NCI-H460 (cell line): ENCODE measurements around the gene ANTXR2. TPM values are rescaled to one million over a fixed set of nuclear protein-coding genes. Genes with fewer than 3 reads are reported as not detected.

Source experiments
- DNase-seq: peaks from one replicate; pipeline ENCODE4 v3.0.0-alpha.2; 2016; ENCODE audit warnings: low read depth; ENCODE audit errors: extremely low read depth
- total RNA-seq: library from RNA; depleted of rRNA; stranded (reverse); fragments of >200 nt; shearing (Covaris generic); gene quantifications from 2 replicates; pipeline ENCODE4 v1.2.3, GENCODE V29; 2014; rRNA removed

The ANTXR2 gene
- total RNA-seq, 1 experiment from 2014 or later, result 38.3 TPM

- no peak for DNase-seq
Measured at GRCh38 chr4:79881407-79881806, 191.6 kb downstream of the ANTXR2 start.

DNA sequence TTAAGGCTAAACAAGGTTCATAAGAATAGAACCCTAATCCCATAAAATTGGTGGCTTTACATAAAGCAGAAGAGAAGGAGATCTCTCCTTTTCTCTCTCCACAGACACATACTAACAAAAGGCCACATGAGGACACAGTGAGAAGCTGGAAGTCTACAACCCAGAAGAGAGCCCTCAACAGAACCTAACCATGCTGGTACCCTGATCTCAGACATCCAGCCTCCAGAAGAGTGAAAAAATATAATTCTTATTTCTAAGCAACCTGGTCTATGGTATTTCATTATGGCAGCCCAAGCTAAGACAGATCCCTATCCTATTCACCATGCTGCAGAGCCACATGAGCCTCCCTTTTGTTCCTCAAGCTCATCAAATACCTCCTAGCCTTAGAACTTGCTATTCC is 195.5 kb downstream of the ANTXR2 start:
- DNase-seq, result no peak

GRCh38 chr4:79875344-79875899 is 197.6 kb downstream of the ANTXR2 start:
- no peak for DNase-seq

GRCh38 chr4:79874197-79874596 is 198.8 kb downstream of the ANTXR2 start:
- DNase-seq, result no peak

DNA sequence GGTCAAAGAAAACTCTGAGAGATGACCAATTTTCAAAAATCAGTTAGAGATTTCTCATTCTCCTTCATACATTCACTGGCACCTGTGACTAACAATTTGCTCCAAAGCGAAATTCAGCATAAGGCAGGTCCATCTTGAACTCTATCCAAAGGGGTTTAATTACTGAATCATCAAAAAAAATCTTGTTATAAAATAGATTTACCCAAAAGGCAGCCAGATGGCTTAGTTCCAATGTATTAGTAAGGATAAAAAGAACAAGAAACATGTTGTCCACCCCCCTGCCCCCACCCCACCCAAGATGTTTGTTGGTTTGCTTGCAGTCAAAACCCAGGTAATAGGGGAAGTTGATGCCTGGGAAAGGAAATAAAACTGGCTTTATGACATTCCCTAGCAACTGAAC is 200.3 kb downstream of the ANTXR2 start:
- no peak for DNase-seq

DNA sequence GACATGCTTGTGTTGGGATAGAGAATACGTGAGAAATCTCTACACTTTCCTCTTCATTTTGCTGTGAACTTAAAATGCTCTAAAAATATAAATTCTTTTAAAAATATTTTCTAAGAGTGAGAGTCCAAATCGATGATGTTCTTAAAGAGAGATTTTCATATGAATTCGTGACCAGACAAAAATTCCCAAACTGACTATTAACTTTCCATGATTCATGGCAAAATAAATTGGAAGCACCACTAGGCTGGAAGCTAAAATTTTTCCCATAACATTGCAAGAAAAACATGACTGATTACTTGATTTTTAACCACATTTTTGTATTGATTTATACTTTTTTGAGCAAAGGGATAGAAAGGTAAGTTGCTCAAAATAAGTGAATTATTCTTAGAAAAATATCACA is 201.1 kb downstream of the ANTXR2 start:
- no peak for DNase-seq

DNA sequence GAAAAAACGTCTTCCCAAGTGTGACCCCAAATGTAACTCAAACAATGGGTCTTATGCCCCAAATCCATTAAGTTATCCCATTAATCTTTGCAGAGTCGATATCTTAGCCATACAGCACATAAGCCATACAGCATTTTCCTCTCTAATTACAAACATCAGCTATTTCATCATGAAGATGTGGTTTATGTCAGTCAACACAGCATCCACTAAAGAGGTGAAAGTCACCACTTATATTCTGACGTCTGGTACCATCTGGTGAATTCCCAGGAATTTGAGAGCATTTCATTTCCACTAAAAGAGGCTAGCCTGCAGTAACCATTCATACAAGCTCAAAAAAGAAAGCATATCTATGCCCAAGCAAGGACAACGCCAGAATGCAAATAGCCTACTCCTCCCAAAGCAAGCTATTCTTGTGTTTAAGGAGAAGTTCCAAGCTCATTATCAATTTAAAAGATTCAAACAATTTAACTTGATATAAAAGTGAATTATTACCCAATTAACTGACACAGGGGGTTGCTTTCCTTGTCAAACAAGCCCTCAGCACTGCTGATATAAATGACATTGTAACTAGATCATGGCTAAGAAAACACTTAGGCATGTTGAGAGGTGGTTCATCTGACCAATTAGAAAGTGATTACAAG is 203.3 kb downstream of the ANTXR2 start:
- no peak for DNase-seq

DNA sequence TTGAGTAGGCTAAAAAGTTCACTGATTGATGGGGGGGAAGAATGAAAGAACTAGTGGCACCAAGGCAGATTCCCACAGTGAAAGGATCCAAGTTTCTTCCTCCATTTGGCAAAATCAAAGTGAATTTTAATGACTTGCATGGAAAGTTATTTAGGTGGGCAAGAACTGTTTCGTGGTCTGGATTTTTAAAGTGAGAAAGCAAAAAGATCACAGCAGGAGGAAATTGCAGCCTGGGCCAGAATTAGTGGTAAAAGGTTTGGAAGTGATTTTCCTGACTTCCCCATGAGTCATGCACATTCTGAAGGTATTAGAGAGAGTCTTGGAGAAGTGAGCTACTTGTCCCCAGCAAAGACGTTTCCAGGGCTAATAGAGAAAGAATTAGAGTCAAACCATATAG is 207.8 kb downstream of the ANTXR2 start:
- no peak for DNase-seq

GRCh38 chr4:79864500-79865200 is 208.4 kb downstream of the ANTXR2 start:
- no peak for DNase-seq

DNA sequence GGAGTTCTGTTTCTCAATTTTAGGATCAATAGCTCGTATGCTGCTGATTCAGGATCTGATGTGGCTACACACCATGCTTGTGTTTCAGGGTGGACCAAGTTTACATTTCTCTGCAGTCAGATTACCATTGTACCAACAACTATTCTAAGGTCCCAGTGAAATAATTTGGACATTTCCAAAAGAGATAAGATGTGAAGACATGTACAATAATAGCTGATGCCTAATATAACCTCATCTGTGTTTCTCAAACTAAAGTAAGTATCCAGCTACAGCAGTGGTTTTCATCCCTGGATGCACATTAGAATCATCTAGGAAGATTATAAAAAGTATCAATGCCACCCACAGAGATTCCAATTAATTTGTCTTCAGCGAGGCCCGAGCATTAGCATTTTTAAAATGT is 209.7 kb downstream of the ANTXR2 start:
- DNase-seq, result no peak

DNA sequence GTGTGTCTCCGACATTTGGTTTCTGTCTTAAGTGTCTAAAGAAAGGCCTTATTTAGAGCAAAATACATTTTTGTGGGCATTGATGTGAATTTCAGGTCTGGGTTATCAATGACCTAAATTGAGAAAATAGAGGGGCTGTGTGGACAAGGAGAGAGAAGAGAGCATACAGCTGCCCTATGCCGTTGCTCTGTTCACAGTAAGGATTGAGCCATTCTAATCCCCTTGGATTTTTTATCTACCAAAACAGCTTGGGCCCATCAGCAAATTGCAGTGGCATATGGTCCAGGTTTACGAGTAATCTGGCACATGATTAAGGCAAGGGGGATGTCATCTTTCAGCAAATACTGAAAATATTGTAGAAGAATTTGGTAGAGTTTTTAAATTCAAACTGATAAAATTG is 210.2 kb downstream of the ANTXR2 start:
- DNase-seq, result no peak

GRCh38 chr4:79857811-79858210 is 215.2 kb downstream of the ANTXR2 start:
- no peak for DNase-seq

- no peak for DNase-seq
Measured at GRCh38 chr4:79856196-79856595, 216.8 kb downstream of the ANTXR2 start.

DNA sequence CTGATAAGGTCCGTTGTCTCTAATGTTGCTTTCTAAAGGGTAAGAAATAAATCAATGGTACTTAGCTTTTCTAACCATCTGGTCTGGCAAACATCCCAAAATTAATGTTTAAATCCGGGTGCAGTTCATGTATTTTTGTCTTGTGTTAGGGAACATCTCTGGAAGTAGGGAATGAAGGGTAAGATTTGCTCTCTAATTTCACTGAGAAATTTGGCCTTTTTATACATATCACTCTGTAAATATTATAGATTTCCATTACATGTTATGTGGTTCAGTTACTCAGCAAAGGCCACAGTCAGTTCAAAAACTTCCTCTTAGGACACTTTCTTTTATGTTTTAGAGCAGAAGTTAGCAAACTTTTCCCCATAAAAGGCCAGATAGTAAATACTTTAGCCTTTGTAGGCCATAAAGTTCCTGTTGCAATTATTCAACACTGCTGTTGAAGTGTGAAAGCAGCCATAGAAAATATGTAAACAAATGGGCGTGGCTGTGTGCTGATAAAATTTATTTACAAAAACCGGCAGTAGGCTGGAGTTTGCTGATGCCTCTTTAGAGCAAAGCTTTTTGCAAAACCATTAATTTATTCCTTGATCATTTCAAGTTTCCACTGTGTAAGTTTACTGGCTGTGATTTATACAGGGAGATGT is 218.1 kb downstream of the ANTXR2 start:
- DNase-seq, result no peak

- peak; percentile 83 for DNase-seq
Measured at GRCh38 chr4:79852305-79852730, 220.7 kb downstream of the ANTXR2 start.

GRCh38 chr4:79851625-79852304 is 221.3 kb downstream of the ANTXR2 start:
- DNase-seq, result no peak

Other genes with a start within 250 kb of the ANTXR2 start
- gene PRDM8, start 124.3 kb upstream of the ANTXR2 start, total RNA-seq, result 10.2 and 10.4 TPM in 2 replicates
- not detected in 2 replicates for gene FGF5, start 193.4 kb upstream of the ANTXR2 start, total RNA-seq